ENCODE results near the gene TRIM4.

DNA sequence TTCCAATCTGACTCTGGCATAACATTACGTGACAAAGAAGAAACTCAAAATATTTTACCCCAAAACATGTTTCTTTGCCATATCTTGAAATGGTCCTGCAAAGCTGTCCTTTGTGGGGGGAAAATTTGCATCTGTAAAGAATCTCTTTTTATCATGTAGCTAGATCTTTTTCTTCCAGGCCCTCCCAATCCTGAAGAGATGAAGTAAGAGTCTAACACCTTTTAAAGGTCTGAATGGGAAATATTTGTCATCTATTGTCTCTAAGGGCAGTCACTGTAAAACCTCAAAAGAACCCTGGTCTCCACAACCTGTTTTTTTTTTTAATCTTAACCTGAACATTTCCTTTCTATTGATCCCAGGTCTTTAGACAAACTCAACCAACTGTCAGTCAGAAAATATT lies 51.1 kb downstream of the TRIM4 start:
- TF ChIP-seq, protein P1, sequence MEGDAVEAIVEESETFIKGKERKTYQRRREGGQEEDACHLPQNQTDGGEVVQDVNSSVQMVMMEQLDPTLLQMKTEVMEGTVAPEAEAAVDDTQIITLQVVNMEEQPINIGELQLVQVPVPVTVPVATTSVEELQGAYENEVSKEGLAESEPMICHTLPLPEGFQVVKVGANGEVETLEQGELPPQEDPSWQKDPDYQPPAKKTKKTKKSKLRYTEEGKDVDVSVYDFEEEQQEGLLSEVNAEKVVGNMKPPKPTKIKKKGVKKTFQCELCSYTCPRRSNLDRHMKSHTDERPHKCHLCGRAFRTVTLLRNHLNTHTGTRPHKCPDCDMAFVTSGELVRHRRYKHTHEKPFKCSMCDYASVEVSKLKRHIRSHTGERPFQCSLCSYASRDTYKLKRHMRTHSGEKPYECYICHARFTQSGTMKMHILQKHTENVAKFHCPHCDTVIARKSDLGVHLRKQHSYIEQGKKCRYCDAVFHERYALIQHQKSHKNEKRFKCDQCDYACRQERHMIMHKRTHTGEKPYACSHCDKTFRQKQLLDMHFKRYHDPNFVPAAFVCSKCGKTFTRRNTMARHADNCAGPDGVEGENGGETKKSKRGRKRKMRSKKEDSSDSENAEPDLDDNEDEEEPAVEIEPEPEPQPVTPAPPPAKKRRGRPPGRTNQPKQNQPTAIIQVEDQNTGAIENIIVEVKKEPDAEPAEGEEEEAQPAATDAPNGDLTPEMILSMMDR (conservative IDR thresholded peaks at IDR 0.05; ENCODE audit: low read depth in 2 of 2): no peak
- TF ChIP-seq, protein P2, sequence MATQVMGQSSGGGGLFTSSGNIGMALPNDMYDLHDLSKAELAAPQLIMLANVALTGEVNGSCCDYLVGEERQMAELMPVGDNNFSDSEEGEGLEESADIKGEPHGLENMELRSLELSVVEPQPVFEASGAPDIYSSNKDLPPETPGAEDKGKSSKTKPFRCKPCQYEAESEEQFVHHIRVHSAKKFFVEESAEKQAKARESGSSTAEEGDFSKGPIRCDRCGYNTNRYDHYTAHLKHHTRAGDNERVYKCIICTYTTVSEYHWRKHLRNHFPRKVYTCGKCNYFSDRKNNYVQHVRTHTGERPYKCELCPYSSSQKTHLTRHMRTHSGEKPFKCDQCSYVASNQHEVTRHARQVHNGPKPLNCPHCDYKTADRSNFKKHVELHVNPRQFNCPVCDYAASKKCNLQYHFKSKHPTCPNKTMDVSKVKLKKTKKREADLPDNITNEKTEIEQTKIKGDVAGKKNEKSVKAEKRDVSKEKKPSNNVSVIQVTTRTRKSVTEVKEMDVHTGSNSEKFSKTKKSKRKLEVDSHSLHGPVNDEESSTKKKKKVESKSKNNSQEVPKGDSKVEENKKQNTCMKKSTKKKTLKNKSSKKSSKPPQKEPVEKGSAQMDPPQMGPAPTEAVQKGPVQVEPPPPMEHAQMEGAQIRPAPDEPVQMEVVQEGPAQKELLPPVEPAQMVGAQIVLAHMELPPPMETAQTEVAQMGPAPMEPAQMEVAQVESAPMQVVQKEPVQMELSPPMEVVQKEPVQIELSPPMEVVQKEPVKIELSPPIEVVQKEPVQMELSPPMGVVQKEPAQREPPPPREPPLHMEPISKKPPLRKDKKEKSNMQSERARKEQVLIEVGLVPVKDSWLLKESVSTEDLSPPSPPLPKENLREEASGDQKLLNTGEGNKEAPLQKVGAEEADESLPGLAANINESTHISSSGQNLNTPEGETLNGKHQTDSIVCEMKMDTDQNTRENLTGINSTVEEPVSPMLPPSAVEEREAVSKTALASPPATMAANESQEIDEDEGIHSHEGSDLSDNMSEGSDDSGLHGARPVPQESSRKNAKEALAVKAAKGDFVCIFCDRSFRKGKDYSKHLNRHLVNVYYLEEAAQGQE (IDR thresholded peaks at IDR 0.05; ENCODE audit: unreplicated experiment): no peak
- TF ChIP-seq EZH2 (IDR thresholded peaks at IDR 0.05; ENCODE audit: low read depth, unreplicated experiment) (no peak), EZH2phosphoT487 (IDR thresholded peaks at IDR 0.05; ENCODE audit: unreplicated experiment) (no peak), POLR2AphosphoS5 (IDR thresholded peaks at IDR 0.05; ENCODE audit: low read depth) (no peak), ZNF114 (CRISPR knock-in tag; IDR thresholded peaks at IDR 0.05) (no peak), ZNF331 (CRISPR knock-in tag; IDR thresholded peaks at IDR 0.05; ENCODE audit: low read depth) (no peak), STAT1 (IDR thresholded peaks at IDR 0.05; ENCODE audit: unreplicated experiment) (no peak), JUNB (IDR thresholded peaks at IDR 0.05; ENCODE audit: unreplicated experiment) (no peak), NANOG (IDR thresholded peaks at IDR 0.05; ENCODE audit: borderline replicate concordance) (no peak)
- TF ChIP-seq, protein P3, sequence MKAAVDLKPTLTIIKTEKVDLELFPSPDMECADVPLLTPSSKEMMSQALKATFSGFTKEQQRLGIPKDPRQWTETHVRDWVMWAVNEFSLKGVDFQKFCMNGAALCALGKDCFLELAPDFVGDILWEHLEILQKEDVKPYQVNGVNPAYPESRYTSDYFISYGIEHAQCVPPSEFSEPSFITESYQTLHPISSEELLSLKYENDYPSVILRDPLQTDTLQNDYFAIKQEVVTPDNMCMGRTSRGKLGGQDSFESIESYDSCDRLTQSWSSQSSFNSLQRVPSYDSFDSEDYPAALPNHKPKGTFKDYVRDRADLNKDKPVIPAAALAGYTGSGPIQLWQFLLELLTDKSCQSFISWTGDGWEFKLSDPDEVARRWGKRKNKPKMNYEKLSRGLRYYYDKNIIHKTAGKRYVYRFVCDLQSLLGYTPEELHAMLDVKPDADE (IDR thresholded peaks at IDR 0.05): no peak
